Measurements from ENCODE around the gene KLHL29.

GRCh38 chr2:23745068-23745725 lies 360.2 kb downstream of the KLHL29 start:
- TF ChIP-seq POLR2AphosphoS5 (IDR thresholded peaks at IDR 0.05; ENCODE audit: low read depth, low read length) (no peak), TAF1 (IDR thresholded peaks at IDR 0.05; ENCODE audit: borderline replicate concordance, insufficient read depth, low read length) (no peak), SIN3A (IDR thresholded peaks at IDR 0.05; ENCODE audit: borderline replicate concordance, insufficient read depth, low read length) (no peak)
